H1 (cell line): ENCODE data around the gene PPP1R17. TPM values are rescaled to one million over a fixed set of nuclear protein-coding genes. Genes with fewer than 3 reads are reported as not detected.

Source experiments
- CTCF ChIA-PET: fragments of 300-600 bp; sonication (Branson Sonifier 250); formaldehyde crosslinking; loops from one replicate; lab custom pipeline; 2021; ENCODE audit not compliant: partially characterized antibody; lab: Charles Lee
- POLR2A ChIA-PET: fragments of 300-600 bp; sonication (Branson Sonifier 250); formaldehyde crosslinking; loops from one replicate; lab custom pipeline; 2021; ENCODE audit warnings: inconsistent platforms; ENCODE audit not compliant: partially characterized antibody; lab: Charles Lee
- DNase-seq, 2 experiments: peaks; one replicate each; pipeline versions ENCODE4 v3.0.0 to v3.0.0-alpha.2; 2010 to 2022; ENCODE audit warnings: low spot score in 2 of 2, low read depth in 1 of 2, mixed read lengths in 1 of 2
- FAIRE-seq: peaks from 2 replicates; lab custom pipeline; 2011; peaks lifted over from hg19 to GRCh38; lab: Jason Lieb, UNC
- H2AFZ ChIP-seq: 2 replicates; pipeline ENCODE4 v1.8.1; 2012; ENCODE audit warnings: low read length, inconsistent platforms
- H2AK5ac ChIP-seq: 2 replicates; pipeline ENCODE4 v1.6.1; 2013; ENCODE audit warnings: low read depth, low read length
- H2BK120ac ChIP-seq: replicated peaks from 2 replicates; pipeline ENCODE3; 2013; ENCODE audit warnings: low read depth, low read length, inconsistent platforms
- H2BK12ac ChIP-seq: 2 replicates; pipeline ENCODE4 v1.6.1; 2013; ENCODE audit warnings: low read depth, low read length
- H2BK15ac ChIP-seq: 2 replicates; pipeline ENCODE4 v1.6.1; 2013; ENCODE audit warnings: low read length
- H2BK20ac ChIP-seq: 2 replicates; pipeline ENCODE4 v1.6.1; 2013; ENCODE audit warnings: low read length
- H2BK5ac ChIP-seq: 2 replicates; pipeline ENCODE4 v1.6.1; 2013; ENCODE audit warnings: low read depth, low read length
- H3K14ac ChIP-seq: 2 replicates; pipeline ENCODE4 v1.6.1; 2013; ENCODE audit warnings: inconsistent platforms; ENCODE audit not compliant: insufficient read length
- H3K18ac ChIP-seq: 2 replicates; pipeline ENCODE4 v1.6.1; 2013; ENCODE audit warnings: low read length; ENCODE audit errors: extremely low read depth
- H3K23ac ChIP-seq: 2 replicates; pipeline ENCODE4 v1.6.1; 2013; ENCODE audit warnings: inconsistent platforms; ENCODE audit not compliant: insufficient read length
- H3K23me2 ChIP-seq: 2 replicates; pipeline ENCODE4 v1.6.1; 2013; ENCODE audit warnings: low read depth, low read length
- H3K27ac ChIP-seq: 2 replicates; pipeline ENCODE4 v1.6.1; 2011; ENCODE audit warnings: low read depth, low read length, inconsistent platforms
- H3K27me3 ChIP-seq, 4 experiments: replicated peaks in 1 of 4; 1 replicate in 1 of 4; 2 replicates in 3 of 4; pipeline versions ENCODE4 v1.6.1 to v1.8.1; 2011 to 2013; ENCODE audit warnings: low read length in 3 of 4, mild to moderate bottlenecking in 3 of 4, inconsistent platforms in 2 of 4, mixed read lengths in 2 of 4, moderate library complexity in 1 of 4; ENCODE audit not compliant: control insufficient read depth in 3 of 4, insufficient read depth in 3 of 4; ENCODE audit errors: extremely low read depth in 1 of 4
- H3K36me3 ChIP-seq, 4 experiments: 2 replicates each; pipeline versions ENCODE4 v1.6.1 to v1.8.1; 2011 to 2013; ENCODE audit warnings: mild to moderate bottlenecking in 4 of 4, low read length in 3 of 4, moderate library complexity in 2 of 4, control low read depth in 1 of 4, inconsistent platforms in 1 of 4; ENCODE audit not compliant: insufficient read depth in 4 of 4, control insufficient read depth in 2 of 4
- H3K4ac ChIP-seq: replicated peaks from 2 replicates; pipeline ENCODE3; 2013; ENCODE audit warnings: low read length, low read depth, mixed read lengths, inconsistent platforms; ENCODE audit not compliant: insufficient read length
- H3K4me1 ChIP-seq, 4 experiments: replicated peaks in 1 of 4; 1 replicate in 1 of 4; 2 replicates in 3 of 4; pipeline versions ENCODE4 v1.6.1 to v1.8.1; 2011 to 2013; ENCODE audit warnings: low read length in 3 of 4, inconsistent platforms in 2 of 4, mixed read lengths in 1 of 4; ENCODE audit not compliant: insufficient read depth in 4 of 4, control insufficient read depth in 3 of 4
- H3K4me2 ChIP-seq, 2 experiments: 2 replicates each; pipeline versions ENCODE4 v1.6.1 to v1.8.1; 2011 to 2013; ENCODE audit warnings: low read depth in 2 of 2, low read length in 2 of 2, control low read depth in 1 of 2, inconsistent platforms in 1 of 2, mild to moderate bottlenecking in 1 of 2; ENCODE audit not compliant: insufficient read depth in 1 of 2
- H3K4me3 ChIP-seq, 4 experiments: fragments of 200-600, 300-600 bp in 1 of 4; sonication (generic), shearing (Covaris generic), sonication (Bioruptor Twin) in 1 of 4; 2 replicates each; pipeline versions ENCODE4 v1.5.1 to v1.8.1; 2011 to 2016; ENCODE audit warnings: low read length in 4 of 4, low read depth in 3 of 4, control low read depth in 2 of 4, inconsistent platforms in 2 of 4, mild to moderate bottlenecking in 2 of 4, mixed read lengths in 1 of 4, moderate library complexity in 1 of 4; ENCODE audit not compliant: insufficient read depth in 2 of 4; ENCODE audit errors: extremely low read depth in 1 of 4
- H3K56ac ChIP-seq: replicated peaks from 2 replicates; pipeline ENCODE3; 2013; ENCODE audit warnings: low read depth, mild to moderate bottlenecking, mixed read lengths, low read length, inconsistent platforms; ENCODE audit not compliant: insufficient read length
- H3K79me1 ChIP-seq: 2 replicates; pipeline ENCODE4 v1.6.1; 2013; ENCODE audit warnings: low read depth, low read length, control low read depth
- H3K79me2 ChIP-seq, 2 experiments: 2 replicates each; pipeline versions ENCODE4 v1.6.1 to v1.8.1; 2012 to 2013; ENCODE audit warnings: low read length in 2 of 2, mild to moderate bottlenecking in 2 of 2, inconsistent platforms in 1 of 2; ENCODE audit not compliant: insufficient read depth in 2 of 2, control insufficient read depth in 1 of 2
- H3K9ac ChIP-seq, 4 experiments: replicated peaks in 1 of 4; 1 replicate in 1 of 4; 2 replicates in 3 of 4; pipeline versions ENCODE4 v1.6.1 to v1.8.1; 2011 to 2013; ENCODE audit warnings: low read depth in 3 of 4, low read length in 3 of 4, control low read depth in 2 of 4, mild to moderate bottlenecking in 2 of 4, moderate library complexity in 2 of 4, inconsistent platforms in 1 of 4; ENCODE audit errors: extremely low read depth in 1 of 4
- H3K9me3 ChIP-seq, 2 experiments: 2 replicates each; pipeline versions ENCODE4 v1.6.1 to v1.8.1; 2012 to 2013; ENCODE audit warnings: mild to moderate bottlenecking in 2 of 2, moderate library complexity in 2 of 2, control low read depth in 1 of 2, inconsistent platforms in 1 of 2, low read depth in 1 of 2, low read length in 1 of 2, mixed read lengths in 1 of 2; ENCODE audit not compliant: insufficient read depth in 2 of 2
- H4K20me1 ChIP-seq, 2 experiments: replicated peaks in 1 of 2; 2 replicates each; pipeline versions ENCODE3 to v1.8.1; 2011 to 2013; ENCODE audit warnings: inconsistent platforms in 2 of 2, low read length in 2 of 2, mild to moderate bottlenecking in 1 of 2; ENCODE audit not compliant: insufficient read depth in 2 of 2, control insufficient read depth in 1 of 2
- H4K5ac ChIP-seq: 2 replicates; pipeline ENCODE4 v1.6.1; 2013; ENCODE audit warnings: low read length, low read depth, mixed read lengths, inconsistent platforms; ENCODE audit not compliant: insufficient read length
- H4K8ac ChIP-seq: 2 replicates; pipeline ENCODE4 v1.8.0; 2013; ENCODE audit warnings: mild to moderate bottlenecking, moderate library complexity, low read length, inconsistent platforms; ENCODE audit not compliant: insufficient read depth; ENCODE audit errors: extremely low read depth
- H4K91ac ChIP-seq: replicated peaks from 2 replicates; pipeline ENCODE3; 2013; ENCODE audit warnings: low read length, mixed read lengths, inconsistent platforms; ENCODE audit not compliant: insufficient read length
- JUN ChIP-seq: IDR thresholded peaks from 2 replicates; pipeline ENCODE4 v1.6.1; 2011; ENCODE audit warnings: low read depth, mild to moderate bottlenecking, improper control_type of control experiment, low read length
- POLR2A ChIP-seq, 2 experiments: IDR thresholded peaks; 1 replicate in 1 of 2; 2 replicates in 1 of 2; pipeline ENCODE4 v1.6.1; 2011; ENCODE audit warnings: low read depth in 2 of 2, low read length in 2 of 2, mild to moderate bottlenecking in 2 of 2; ENCODE audit errors: control extremely low read depth in 1 of 2
- RAD21 ChIP-seq, 2 experiments: IDR thresholded peaks in 1 of 2; conservative IDR thresholded peaks in 1 of 2; 2 replicates each; pipeline ENCODE4 v1.6.1; 2011; ENCODE audit warnings: low read depth in 2 of 2, low read length in 2 of 2, improper control_type of control experiment in 1 of 2, inconsistent platforms in 1 of 2, mild to moderate bottlenecking in 1 of 2, moderate library complexity in 1 of 2
- WGBS, 2 experiments: shearing (Covaris generic) in 1 of 2; methylation state at CpG; one replicate each; pipeline versions ENCODE4 v1.1.6 to v1.1.7; 2013 to 2015; ENCODE audit warnings: low lambda C conversion rate in 2 of 2, mixed read lengths in 2 of 2, inconsistent platforms in 1 of 2, low coverage in 1 of 2, missing lambda C conversion rate in 1 of 2; ENCODE audit not compliant: insufficient replicate concordance in 2 of 2, insufficient coverage in 1 of 2, insufficient read length in 1 of 2; ENCODE audit errors: extremely low coverage in 1 of 2, missing lambda C conversion rate in 1 of 2; 5-methylcytosine and 5-hydroxymethylcytosine counted together
- polyA plus RNA-seq, 7 experiments: library from polyadenylated mRNA; depleted of rRNA in 3 of 7; stranded (reverse) in 5 of 7; unstranded in 2 of 7; fragments of >200 nt in 5 of 7; fragments of 200-250 nt in 2 of 7; gene quantifications; 1 replicate in 5 of 7; 2 replicates in 1 of 7; 4 replicates in 1 of 7; pipeline versions ENCODE4 v1.2.1 to v1.2.3, GENCODE V29; 2011 to 2013; ENCODE audit warnings: missing spikeins in 2 of 7, mixed read lengths in 2 of 7
- total RNA-seq: library from RNA; stranded (reverse); fragmentation: NEBNext Ultra II Directional; extraction: Animal tissue kit (Norgen Biotek cat#: 25700); gene quantifications from 2 replicates; pipeline ENCODE4 v1.2.1, GENCODE V29; 2021
- TF ChIP-seq, protein P1 (sequence below), 3 experiments: IDR thresholded peaks; 1 replicate in 2 of 3; 2 replicates in 1 of 3; pipeline versions ENCODE4 v1.5.1 to v1.6.1; 2011; ENCODE audit warnings: low read length in 3 of 3, mild to moderate bottlenecking in 3 of 3, inconsistent platforms in 2 of 3, low read depth in 1 of 3, moderate library complexity in 1 of 3; ENCODE audit not compliant: insufficient read depth in 1 of 3; ENCODE audit errors: control extremely low read depth in 1 of 3

The PPP1R17 gene
- total and polyA plus RNA-seq, 2 of the 8 experiments (the other 6 are each of a cell fraction or from before 2014, with no cell fraction given) = 1.5 to 2.5 TPM

DNA sequence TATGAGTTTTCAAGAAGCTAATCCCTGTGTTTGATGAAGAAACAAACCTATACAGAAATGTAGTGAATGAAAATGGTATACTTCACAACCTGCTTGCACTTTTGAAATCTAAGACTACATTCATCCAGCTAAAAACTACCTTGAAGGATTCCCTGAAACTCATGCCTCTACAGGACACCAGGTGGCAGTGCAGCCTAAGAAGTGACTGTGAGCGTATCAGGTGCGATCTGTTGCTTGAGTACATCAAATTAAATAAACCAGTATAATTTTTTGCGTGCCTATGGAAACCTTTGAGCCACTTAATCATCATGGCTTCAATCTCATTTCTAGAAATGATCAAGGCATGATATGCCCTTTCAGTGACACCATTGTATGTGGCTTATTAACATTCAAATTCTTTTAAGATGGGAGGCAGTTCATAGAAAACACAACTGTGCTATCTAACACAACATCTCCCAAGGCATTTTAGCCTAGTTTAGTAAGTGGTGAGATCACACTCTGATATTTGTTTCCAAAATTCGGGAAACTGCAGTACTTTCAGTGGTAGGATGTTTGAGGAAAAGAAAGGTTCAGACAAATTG lies 57.4 kb downstream of the PPP1R17 start:
- Histone ChIP-seq H3K4me3 (no peak overlapping the region), H3K9me3 (peaks cover 0 to 2% of the 10 kb centered on the region in 2 experiments; a peak in 1 of 4 replicates), H2BK12ac (no peak overlapping the region), H3K27ac (no peak overlapping the region), H3K4me2 (no peak overlapping the region), H3K4ac (no peak overlapping the region), H3K23ac (no peak overlapping the region), H2AFZ (no peak overlapping the region), H3K36me3 (no peaks in the 10 kb centered on the region), H4K91ac (no peak overlapping the region), H2BK20ac (no peak overlapping the region), H2AK5ac (no peak overlapping the region), H3K56ac (no peak overlapping the region), H3K4me1 (no peaks in the 10 kb centered on the region), H2BK15ac (no peak overlapping the region), H3K18ac (no peak overlapping the region), H3K14ac (no peak overlapping the region), H4K20me1 (no peaks in the 10 kb centered on the region), H4K8ac (no peak overlapping the region), H3K79me2 (no peaks in the 10 kb centered on the region), H3K27me3 (peaks cover 0 to 6% (median 1%) of the 10 kb centered on the region in 4 experiments; a peak in 4 of 7 replicates), H2BK120ac (no peak overlapping the region), H3K79me1 (no peaks in the 10 kb centered on the region), H3K23me2 (no peaks in the 10 kb centered on the region; the same call in 1 of the 2 replicates), H3K9ac (no peak overlapping the region), H2BK5ac (no peak overlapping the region), H4K5ac (no peak overlapping the region)
- DNase-seq (peak in 1 of 2 experiments; percentile 67), FAIRE-seq (peak; percentile 95)
- WGBS, 2 experiments = 7% methylated on average over 4 of the region's 4 CpGs; no CpG with 5 or more reads in 1 of the 2 experiments
- CTCF ChIA-PET = interaction anchor here (0.6 to 3.7 kb wide), 31 partner anchors 10 to 616 kb away, joined by 3 to 108 read pairs (median 4); no protein-coding TSS in a partner anchor
- POLR2A ChIA-PET = no interaction called here
- TF ChIP-seq RAD21 (IDR thresholded peaks at IDR 0.05 in 1 of 2, conservative IDR thresholded peaks at IDR 0.05 in 1 of 2; ENCODE audit: low read depth in 2 of 2, low read length in 2 of 2) (peak; percentile 98), POLR2A (IDR thresholded peaks at IDR 0.05; ENCODE audit: control extremely low read depth in 1 of 2, low read depth in 2 of 2, low read length in 2 of 2) (no peak), JUN (no peak)
- TF ChIP-seq, protein P1, sequence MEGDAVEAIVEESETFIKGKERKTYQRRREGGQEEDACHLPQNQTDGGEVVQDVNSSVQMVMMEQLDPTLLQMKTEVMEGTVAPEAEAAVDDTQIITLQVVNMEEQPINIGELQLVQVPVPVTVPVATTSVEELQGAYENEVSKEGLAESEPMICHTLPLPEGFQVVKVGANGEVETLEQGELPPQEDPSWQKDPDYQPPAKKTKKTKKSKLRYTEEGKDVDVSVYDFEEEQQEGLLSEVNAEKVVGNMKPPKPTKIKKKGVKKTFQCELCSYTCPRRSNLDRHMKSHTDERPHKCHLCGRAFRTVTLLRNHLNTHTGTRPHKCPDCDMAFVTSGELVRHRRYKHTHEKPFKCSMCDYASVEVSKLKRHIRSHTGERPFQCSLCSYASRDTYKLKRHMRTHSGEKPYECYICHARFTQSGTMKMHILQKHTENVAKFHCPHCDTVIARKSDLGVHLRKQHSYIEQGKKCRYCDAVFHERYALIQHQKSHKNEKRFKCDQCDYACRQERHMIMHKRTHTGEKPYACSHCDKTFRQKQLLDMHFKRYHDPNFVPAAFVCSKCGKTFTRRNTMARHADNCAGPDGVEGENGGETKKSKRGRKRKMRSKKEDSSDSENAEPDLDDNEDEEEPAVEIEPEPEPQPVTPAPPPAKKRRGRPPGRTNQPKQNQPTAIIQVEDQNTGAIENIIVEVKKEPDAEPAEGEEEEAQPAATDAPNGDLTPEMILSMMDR (IDR thresholded peaks at IDR 0.05; ENCODE audit: control extremely low read depth in 1 of 3, insufficient read depth in 1 of 3, low read depth in 1 of 3, low read length in 3 of 3) = peak; percentile 45 to 89 (median 76)
